GM12801 (cell line): ENCODE results near the gene LIPC.

Source experiments
- CTCF ChIP-seq: IDR thresholded peaks from one replicate; pipeline ENCODE4 v1.5.1; 2011; ENCODE audit warnings: control low read depth; ENCODE audit not compliant: insufficient read length; ENCODE audit errors: extremely low read depth

Gene LIPC

GRCh38 chr15:58520936-58521292, 89.1 kb downstream of the LIPC start:
- TF ChIP-seq CTCF = no peak

- TF ChIP-seq CTCF = no peak
Measured at GRCh38 chr15:58521293-58521991, 89.7 kb downstream of the LIPC start.

GRCh38 chr15:58522391-58522790, 90.6 kb downstream of the LIPC start:
- TF ChIP-seq CTCF = no peak

GRCh38 chr15:58522865-58523264, 91.1 kb downstream of the LIPC start:
- TF ChIP-seq CTCF = no peak

- no peak for TF ChIP-seq CTCF
Measured at GRCh38 chr15:58523634-58524033, 91.8 kb downstream of the LIPC start.

- no peak for TF ChIP-seq CTCF
Measured at GRCh38 chr15:58524247-58524646, 92.5 kb downstream of the LIPC start.

- no peak for TF ChIP-seq CTCF
Measured at GRCh38 chr15:58525991-58526421, 94.2 kb downstream of the LIPC start.
